ENCODE results near the gene GPX7.

- no peak for TF ChIP-seq BACH2 (CRISPR knock-in tag; IDR thresholded peaks at IDR 0.05; ENCODE audit: borderline replicate concordance)
- no peak for TF ChIP-seq ZFP30 (CRISPR knock-in tag; IDR thresholded peaks at IDR 0.05)
- no peak for TF ChIP-seq ZFP3 (CRISPR knock-in tag; IDR thresholded peaks at IDR 0.05)
- TF ChIP-seq, protein P1, sequence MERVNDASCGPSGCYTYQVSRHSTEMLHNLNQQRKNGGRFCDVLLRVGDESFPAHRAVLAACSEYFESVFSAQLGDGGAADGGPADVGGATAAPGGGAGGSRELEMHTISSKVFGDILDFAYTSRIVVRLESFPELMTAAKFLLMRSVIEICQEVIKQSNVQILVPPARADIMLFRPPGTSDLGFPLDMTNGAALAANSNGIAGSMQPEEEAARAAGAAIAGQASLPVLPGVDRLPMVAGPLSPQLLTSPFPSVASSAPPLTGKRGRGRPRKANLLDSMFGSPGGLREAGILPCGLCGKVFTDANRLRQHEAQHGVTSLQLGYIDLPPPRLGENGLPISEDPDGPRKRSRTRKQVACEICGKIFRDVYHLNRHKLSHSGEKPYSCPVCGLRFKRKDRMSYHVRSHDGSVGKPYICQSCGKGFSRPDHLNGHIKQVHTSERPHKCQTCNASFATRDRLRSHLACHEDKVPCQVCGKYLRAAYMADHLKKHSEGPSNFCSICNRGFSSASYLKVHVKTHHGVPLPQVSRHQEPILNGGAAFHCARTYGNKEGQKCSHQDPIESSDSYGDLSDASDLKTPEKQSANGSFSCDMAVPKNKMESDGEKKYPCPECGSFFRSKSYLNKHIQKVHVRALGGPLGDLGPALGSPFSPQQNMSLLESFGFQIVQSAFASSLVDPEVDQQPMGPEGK (CRISPR knock-in tag; IDR thresholded peaks at IDR 0.05; ENCODE audit: borderline replicate concordance) = no peak
- no peak for TF ChIP-seq TOX (CRISPR knock-in tag; IDR thresholded peaks at IDR 0.05; ENCODE audit: borderline replicate concordance)
- TF ChIP-seq POU6F1 (CRISPR knock-in tag; IDR thresholded peaks at IDR 0.05; ENCODE audit: borderline replicate concordance, low read depth) = no peak
- no peak for TF ChIP-seq GLIS3 (CRISPR knock-in tag; IDR thresholded peaks at IDR 0.05)
- no peak for TF ChIP-seq CSDC2 (CRISPR knock-in tag; IDR thresholded peaks at IDR 0.05)
- no peak for TF ChIP-seq ISL1 (CRISPR knock-in tag; IDR thresholded peaks at IDR 0.05)
- TF ChIP-seq TCF4 (CRISPR knock-in tag; IDR thresholded peaks at IDR 0.05; ENCODE audit: borderline replicate concordance) = no peak
- TF ChIP-seq ESRRG (CRISPR knock-in tag; IDR thresholded peaks at IDR 0.05) = no peak
- TF ChIP-seq ZC3H10 (CRISPR knock-in tag; IDR thresholded peaks at IDR 0.05) = no peak
- TF ChIP-seq ARNTL (CRISPR knock-in tag; IDR thresholded peaks at IDR 0.05; ENCODE audit: borderline replicate concordance, low read depth) = no peak
Observed at GRCh38 chr1:52556641-52557360, 45.4 kb upstream of the GPX7 start.
